Activated CD8-positive, alpha-beta memory T cell treated with anti-CD3 and anti-CD28 coated beads for 24 hours (primary cell): ENCODE results near the gene HTR7.
A peak's percentile ranks its signal among the peaks of the same experiment; 100 is the strongest.
"Not testable (repeated sequence)": the region's sequence is repeated elsewhere in the genome, so short reads cannot be mapped to it uniquely, and the experiment has no call there.

Experiments used
- DNase-seq: peaks from one replicate; pipeline ENCODE4 v3.0.0-alpha.2; 2020

HTR7 gene

DNA sequence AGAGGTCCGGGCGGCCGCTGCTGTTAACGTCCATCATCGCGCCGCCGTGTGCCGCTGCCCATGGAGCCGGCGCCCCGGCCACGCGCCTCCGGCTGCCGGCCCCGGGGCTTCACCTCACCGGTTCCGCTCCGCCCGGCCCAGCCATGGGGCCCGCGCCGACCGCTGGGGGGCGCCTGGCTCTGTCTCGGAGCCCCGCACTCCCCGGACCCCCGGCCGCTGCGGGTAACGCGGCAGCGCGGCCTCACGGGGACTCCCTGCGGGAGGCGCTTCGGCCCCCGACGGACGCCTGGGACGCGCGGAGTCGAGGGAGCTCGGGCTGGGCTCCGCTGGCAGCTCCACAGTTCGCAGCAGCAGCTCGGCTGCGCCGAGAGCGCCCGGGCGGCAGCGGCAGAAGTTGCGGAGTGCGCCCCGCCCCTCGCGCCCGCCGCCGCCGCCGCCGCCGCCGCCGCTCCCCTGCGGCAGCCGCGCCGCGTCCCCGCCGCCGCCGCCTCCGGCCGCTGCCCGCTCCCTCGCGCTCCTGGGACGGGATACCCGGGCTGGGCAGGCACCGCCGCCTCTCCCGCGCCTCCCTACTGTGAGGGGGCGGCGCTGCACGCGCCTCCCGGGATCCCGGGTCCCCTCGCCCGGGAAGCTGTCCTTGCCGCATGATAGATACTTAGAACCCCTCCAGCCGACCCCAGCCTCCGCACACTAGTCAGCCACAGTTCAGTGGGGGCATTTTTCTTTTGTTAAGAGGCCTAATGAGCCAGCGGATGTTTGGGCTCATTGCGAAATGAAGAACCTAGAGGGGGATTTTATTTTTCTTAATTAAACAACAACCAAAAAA lies at the start of gene HTR7:
HTR7 (minus strand) TSS at position 405 of the 826 bp plus-strand sequence; CDS start at position 37, 368 bp downstream.
- peak; percentile 86 for DNase-seq

DNA sequence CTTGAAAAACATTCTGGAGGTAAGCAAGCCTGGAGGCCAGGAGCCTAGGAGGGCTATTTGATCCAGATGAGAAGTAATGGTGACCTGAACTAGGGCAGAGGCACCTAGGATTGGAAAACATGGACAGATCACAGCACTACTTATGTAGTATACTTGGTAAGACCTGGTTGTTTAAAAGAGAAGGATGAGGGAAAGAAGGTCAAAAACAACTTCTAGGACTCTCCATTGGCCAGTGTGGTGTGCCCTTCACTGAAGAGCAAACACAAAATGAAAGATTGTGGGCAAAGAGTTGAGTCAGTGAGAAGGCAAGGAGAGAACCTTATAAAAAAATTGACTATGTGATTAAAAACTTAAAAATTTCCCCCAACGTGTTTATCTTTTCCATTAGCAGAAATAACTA lies 48.8 kb upstream of the HTR7 start:
- no peak for DNase-seq

DNA sequence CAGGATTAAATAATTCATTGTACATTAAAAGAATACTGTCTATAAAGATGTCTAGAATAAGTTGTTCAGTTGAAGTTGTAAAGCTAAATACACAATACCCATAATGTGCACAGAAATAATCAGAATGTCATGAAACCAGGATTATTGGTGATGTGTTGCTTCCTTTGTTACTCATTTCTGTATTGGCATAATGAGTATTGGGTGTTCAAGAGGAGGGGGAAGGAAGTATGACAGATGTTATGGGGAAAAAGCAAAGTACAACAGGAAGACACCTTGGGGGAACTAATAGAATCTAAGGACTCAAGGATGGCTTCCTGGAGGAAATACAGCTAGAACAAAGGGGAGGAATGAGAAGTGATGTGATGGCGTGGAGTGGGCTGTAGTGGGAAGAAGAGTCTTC lies 48.1 kb upstream of the HTR7 start:
- DNase-seq: no peak

DNA sequence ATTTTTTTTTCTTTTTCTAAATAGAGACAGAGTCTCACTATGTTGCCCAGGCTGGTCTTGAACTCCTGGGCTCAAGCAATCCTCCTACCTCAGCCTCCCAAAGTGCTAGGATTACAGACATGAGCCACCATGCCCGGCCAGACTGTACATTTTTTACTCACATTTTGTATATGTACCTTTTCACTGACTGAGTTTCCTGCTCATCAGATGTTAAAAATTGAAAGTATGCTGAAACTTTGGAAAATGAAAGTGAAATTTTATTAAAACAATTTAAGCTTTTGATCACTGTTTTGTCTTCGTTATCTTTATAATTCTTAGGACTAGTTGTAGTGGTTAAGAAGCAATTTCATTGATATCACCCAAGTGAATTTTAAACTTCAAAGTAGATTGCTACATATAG lies 39.1 kb upstream of the HTR7 start:
- not testable (repeated sequence) for DNase-seq

DNA sequence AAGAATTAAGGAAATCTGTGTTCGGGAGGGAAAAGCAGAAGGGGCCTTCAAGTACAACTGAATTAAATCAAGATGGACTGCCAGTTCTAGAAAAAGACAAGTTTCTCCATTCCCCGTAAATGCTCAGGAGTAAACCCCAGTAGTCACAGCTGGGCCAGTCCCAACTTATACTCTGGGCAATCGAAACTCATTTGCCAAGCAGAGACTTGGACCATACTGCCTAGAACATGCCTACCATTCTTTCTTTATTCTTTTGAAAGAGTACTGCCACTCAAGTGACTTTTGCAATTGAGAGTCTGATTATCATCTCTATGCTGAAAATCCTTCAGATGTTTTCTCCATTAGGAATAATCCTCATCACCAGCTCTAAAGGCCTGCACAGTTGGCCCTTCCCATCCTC lies 35.4 kb upstream of the HTR7 start:
- no peak for DNase-seq

DNA sequence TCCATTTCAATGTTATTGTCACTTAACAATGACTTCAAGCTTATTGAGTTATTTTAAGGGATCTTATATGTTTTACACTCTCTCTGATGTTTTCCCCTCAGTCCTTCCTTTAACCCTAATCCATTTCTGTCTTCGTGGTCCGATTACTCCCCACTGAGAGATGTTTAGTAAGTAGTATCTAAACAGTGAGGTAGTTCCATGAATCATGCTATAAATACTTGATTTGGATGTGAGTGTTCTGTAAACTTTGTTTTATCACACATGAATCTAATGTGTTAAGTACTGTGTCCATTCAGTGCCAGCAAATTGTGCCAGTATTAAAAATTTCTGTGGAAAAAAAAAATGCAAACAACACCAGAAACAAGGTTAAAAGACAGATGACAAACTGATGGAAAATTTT lies 32.5 kb upstream of the HTR7 start:
- no peak for DNase-seq

DNA sequence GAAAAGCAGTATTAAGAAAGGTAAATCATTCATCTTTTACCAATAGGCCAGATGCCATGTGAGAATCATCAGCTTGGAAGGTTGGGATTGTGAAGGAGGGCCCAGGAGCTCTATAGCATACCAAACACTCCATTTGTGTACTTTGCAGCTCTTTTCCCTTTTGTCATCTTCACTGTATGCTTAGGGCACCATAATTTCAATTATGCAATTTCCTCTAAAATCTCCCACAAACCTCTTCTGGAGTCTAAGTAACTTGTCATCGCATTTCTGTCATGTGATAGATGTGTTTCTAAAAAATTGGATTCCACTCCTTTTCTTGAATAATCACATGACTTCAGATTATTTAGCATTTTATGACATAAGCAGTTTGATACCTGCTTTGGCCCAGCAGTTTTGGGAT lies 31.8 kb upstream of the HTR7 start:
- no peak for DNase-seq

DNA sequence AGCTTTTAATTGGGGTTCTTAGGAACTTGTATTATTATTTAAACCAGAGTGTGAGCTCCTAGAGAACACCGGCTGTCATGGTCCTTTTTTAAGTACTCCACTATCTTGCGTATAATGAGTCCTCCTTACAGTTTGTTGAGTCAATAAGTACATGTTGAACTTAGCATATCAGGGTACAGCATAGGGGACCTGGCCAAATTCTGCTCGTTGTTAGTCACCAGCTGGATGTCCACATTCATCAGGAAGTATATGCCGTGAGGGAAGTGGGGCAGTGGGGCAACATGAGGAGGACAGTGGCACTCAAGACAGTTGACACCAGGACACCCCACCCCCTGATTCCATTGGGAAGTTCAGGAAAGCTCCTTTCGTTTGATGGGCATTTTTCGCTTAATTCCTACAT lies 30.5 kb upstream of the HTR7 start:
- DNase-seq: no peak

DNA sequence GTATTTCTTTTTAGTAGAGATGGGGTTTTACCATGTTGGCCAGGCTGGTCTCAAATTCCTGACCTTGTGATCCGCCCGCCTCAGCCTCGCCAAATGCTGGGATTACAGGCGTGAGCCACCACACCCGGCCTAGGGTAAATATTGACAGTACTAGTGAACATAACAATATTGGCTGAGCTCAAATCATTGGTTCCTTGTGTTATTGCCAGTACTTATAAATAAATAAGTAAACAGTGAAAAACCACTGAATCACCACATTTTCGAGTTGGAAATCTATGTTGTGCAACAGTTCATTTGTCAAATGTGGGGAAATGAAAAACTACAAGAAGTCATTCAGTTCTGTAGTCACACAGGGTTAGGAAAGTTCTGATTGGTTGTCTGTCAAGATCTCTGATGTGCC lies 29.7 kb upstream of the HTR7 start:
- no peak for DNase-seq

DNA sequence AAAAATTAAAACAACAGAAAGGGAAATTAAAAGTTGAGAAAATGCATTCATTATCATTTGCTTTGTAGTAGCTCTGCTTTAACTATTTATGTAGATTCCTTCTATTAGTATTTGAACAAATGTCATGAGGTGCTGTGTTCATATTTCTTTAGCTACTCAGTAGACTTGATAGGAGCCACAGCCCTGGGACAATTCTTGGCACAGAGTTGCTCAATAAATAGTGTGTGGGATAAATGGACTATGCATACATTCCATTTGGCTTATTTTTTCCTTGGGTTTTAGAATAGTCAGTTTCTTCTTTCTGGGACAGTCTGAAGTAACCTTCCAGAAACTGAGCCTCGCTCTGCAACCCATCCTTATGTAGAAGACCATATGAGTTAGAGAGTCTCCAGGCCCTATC lies 27.3 kb upstream of the HTR7 start:
- DNase-seq: no peak

DNA sequence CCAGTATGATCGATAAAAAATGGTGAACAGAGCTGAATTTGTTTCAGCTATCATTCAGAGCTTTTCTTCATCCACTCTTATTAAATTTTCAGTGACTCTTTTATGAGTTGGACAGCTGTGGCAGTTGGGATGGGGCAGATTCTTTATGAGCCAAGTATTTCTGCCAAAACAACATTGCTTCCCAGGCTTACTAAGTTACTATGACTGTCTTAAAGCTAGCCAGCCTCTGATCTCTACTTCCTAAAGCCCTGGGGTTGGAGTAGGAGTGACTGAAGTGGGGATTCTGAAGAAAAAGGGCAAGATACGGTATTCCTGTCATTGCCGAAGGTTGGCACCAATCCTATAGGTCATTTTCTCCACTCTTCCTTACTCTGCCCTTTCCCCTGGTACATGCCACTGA lies 26.6 kb upstream of the HTR7 start:
- DNase-seq: no peak

DNA sequence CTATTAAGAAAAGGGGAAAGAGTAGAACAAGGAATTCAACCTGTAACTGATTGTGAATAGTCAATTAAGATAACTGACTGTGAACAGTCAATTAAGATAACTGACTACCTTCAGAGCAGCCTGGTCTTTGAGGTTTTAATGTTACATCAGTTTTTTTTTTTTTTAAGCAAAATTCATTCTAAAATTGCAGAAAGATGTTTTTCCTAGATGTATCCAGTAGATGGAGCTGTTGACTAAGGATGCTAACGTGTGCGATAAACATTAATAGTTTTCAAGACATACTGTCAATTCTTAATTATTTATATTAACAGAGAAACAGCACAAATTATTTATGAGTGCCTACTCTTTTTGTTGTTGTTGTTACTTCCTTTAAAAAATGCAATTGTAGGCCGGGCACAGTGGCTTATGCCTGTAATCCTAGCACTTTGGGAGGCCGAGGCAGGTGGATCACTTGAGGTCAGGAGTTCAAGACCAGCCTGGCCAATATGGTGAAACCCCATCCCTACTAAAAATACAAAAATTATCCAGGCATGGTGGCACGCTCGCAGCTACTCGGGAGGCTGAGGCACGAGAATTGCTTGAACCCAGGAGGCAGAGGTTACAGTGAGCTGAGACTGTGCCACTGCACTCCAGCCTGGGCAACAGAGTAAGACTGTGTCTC lies 22.4 kb upstream of the HTR7 start:
- DNase-seq: not testable (repeated sequence)

DNA sequence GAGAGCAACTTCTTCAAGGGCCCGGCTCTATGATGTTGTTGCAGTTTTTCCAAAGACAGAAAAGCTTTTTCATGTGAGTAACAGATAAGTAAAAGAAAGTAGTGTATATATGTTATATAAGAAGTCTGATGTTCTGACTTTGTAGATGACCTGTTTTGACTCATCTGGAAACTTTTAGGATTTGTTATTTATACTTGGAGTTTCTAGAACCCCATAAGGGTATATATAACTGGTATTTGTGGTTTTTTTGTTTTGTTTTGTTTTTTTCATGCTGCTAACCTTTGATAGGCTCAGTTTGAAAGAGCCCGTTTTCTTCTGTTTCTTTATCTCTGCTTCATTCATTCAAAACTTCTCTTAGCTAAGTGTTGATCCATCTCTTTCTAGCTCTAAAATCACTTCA lies 21.2 kb upstream of the HTR7 start:
- DNase-seq: no peak

DNA sequence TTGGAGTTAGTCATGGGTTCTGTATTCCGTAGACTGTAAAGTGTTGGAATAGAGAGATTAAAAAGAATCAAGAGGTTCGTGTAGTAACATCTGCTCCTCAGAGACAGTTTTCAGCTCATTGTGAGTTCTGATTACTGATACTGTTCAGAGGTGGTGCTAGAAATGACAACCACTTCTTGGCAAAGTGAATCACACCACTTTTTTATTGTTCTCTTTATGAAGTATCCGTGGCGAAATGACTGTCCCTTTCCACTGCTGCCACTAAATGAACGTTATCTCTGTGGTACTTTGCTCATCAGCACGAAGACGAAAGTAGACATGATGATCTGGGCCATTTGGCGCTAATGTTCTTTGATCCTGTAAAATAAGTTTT lies 14.8 kb upstream of the HTR7 start:
- DNase-seq: no peak

DNA sequence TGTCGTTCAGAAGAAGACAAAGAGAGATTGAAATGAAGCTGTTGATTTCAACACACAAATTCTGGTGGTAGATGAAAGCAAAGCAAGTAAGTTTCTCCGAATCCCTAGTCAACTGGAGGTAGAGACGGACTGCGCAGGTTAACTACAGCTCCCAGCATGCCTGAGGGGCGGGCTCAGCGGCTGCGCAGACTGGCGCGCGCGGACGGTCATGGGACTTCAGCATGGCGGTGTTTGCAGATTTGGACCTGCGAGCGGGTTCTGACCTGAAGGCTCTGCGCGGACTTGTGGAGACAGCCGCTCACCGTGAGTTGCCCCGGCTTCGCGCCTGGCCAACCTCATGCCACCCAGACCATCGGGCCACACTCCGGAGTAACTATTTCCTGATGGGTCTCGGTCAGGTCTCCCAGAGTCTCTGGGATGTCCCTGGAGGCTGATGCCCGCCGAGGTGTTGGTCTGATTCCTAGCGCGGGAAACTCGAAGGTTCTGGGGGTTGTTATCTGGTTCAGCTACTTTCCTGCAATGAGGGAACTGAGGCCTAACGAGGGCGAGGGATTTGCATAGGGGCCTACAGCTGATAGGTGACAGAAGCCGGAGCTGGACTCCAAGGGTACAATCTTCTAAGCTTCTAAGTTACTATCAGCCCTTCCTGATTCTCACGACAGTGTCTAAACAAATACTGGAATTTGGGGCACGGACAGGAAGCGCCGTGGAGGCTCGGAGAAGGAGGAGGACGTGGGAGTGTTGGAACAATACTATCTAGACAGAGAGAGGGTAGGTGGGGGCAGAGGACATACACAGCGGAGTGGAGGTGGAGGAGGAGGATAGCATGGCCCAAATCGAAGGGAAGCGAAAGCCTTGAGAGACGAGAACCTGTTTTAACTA lies 14.2 kb upstream of the HTR7 start, which contains the start of gene RPP30:
RPP30 (plus strand) TSS at position 209 of the 882 bp plus-strand sequence; CDS start at position 222, 13 bp downstream.
- DNase-seq: peak; percentile 91

DNA sequence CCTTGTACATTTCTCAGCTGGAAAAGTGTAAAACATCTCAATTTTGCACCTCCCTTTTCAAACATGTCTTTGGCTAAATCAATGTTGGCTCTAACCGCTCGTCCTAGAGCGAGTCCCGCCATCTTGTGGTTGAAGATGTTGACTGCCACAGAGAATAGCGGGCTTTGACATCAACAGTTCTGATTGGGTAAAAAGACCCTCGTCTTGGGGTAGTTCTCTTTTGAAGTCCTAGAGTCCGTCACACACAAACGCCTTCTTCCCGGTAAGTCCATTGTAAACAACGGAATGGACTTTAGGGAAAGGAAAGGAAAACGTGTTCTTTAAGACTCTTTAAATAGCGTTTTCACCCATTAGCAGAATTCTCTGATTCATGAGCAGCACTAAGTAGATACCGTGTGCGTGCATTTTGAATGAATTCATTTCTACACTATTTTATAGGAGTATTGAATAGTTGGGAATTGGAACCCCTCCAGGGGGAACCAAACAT lies 13.5 kb upstream of the HTR7 start:
- DNase-seq: peak; percentile 62

DNA sequence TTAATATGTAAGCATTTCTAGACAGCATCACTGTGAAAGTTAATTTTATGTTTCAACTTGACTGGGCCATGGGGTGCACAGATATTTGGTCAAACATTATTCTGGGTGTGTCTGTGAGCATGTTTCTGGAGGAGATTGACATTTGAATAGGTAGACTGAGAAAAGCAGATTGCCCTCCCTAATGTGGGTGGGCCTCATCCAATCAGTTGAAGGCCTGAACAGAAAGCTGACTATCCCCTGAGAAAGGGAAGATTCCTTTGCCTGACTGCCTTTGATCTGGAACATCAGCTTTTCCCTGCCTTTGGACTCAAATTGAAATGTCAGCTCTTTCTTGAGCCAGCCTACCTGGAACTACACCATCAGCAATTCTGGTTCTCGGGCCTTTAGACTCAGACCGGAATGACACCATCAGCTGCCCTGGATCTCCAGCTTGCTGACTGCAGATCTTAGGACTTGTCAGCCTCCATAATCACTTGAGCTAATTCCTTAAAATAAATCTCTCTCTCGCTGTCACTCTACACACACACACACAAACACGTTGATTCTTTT lies 8.3 kb upstream of the HTR7 start:
- DNase-seq: no peak

DNA sequence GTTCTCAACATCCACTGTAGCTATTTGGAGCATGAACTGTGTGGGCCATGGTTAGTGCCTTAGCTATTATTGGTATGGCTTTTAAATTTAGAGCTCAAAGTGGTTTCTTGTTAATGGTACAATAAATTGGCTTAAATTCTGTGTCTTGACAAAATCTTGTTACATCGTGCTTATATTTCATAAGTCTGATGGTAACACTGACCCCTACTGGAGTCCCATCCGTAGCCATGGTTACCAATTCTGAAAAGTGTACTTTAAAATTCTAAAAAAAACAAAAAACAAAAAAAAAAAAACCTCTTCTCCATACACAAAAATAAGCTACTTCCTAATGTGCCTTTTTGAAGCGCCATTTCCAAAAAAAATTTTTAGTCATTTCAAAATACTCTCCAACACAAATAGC lies 7.6 kb upstream of the HTR7 start:
- DNase-seq: no peak

DNA sequence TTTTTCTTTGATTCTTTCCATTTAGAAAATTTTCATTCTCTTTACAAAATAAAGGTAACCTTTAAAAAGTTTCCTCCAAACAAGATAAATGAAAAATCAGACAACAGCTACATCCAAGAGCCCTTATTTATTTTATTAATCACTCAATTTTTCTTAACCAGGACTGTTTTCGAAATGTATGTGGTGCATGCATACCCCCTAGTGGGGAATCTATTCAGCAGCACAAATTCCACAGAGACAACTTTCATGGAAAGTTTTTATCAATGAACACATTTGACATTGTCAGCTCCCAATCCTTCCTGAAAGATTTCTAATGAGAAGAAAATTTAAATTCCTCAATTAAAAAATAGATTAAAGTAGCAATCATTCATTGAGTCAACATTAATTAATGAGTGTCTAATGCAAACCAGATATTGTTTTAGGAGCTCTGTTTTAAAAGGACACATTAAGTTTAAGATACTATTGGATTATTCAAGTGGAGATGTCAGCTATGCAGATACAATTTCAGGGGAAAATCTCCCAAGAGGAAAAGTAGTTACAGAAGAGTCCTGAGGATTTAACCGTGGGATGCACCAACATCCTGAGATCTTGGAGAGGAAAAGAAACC lies 5.2 kb upstream of the HTR7 start:
- no peak for DNase-seq

DNA sequence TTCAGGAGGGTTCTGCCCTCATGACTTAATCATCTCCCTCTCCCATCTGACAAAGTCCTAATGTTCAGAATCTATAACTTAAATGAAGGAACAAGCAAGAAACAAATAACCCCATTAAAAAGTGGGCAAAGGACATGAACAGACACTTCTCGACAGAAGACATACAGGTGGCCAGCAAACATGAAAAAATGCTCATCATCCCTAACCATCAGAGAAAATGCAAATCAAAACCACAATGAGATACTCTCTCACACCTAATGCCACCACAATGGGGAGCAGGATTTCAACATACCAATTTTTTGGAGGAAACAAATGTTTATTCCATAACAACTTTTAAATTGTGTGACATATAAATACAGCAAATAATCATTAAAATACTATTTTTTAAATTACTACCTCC lies 3.0 kb upstream of the HTR7 start:
- DNase-seq: no peak

DNA sequence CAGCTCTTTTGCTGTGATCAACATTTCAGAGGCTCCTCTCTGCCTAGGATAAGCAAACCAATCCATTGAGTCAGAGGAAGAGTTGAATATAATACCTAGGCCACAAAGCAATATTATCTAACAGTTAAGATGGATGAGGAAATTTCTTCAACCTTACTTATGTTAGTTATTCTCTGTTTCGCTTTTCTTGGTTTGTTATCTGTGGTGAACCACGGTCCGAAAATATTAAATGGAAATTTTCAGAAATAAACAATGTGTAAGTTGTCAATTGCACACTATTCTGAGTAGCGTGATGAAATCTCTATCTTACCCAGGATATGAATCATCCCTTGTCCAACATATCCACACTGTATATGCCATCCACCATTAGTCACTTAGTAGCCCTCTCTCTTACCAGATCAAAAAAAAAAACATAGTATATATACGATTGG lies 1.5 kb upstream of the HTR7 start:
- DNase-seq: no peak

DNA sequence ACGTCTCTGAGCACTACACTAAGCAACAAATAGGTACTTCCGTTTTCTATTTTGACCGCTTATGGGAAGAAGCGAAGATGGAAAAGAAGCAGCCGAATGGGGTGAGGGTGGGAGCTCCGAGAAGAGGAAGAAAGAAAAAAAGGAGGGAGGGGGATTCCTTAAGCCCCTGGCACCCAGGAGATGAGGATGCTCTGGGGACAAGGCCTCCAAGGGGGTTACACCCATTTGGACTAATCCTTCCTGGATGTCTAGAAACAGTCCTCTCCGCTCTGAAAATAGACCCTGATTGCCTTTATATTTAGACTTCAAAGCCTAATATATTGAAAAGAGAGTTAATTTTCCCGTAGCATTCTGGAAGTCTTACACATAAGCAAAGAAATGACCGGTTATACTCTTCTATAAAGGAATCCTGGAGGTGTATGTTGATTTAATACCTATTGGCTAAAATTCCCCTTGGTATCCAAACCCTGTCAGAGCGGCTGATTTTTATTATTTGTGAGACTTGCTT lies 676 bp upstream of the HTR7 start:
- DNase-seq: no peak
